ENCODE measurements around the gene ERN2. TPM values are rescaled to one million over a fixed set of nuclear protein-coding genes. Genes with fewer than 3 reads are reported as not detected.

The ERN2 gene
- total and polyA plus RNA-seq, 9 of the 15 experiments (the other 6 are each of a cell fraction or from before 2014, with no cell fraction given), result 0.07 to 1.5 (median 0.51) TPM; not detected in 3

GRCh38 chr16:23700509-23700908, 12.5 kb downstream of the ERN2 start:
- H3K9ac ChIP-seq (ENCODE audit: insufficient read depth in 1 of 2, low read depth in 2 of 2, low read length in 2 of 2), result peak overlapping the region in 1 of 2 experiments; percentile 83; a peak in 2 of 4 replicates
- H3K4me3 ChIP-seq, result no peak overlapping the region
- H3K36me3 ChIP-seq (ENCODE audit: control insufficient read depth, insufficient read depth, low read length), result no peaks in the 10 kb centered on the region
- H3K9me1 ChIP-seq (ENCODE audit: control insufficient read depth, insufficient read depth, low read length), result no peaks in the 10 kb centered on the region
- peaks cover 3% of the 10 kb centered on the region for H3K9me3 ChIP-seq (replicated peaks; ENCODE audit: control insufficient read depth, insufficient read depth, low read depth, low read length)
- H3K4me2 ChIP-seq (ENCODE audit: insufficient read depth, low read length), result peak overlapping the region; percentile 15; the same call in 1 of the 2 replicates
- H3K27me3 ChIP-seq (ENCODE audit: control insufficient read depth in 2 of 2, insufficient read depth in 2 of 2, low read length in 2 of 2), result no peaks in the 10 kb centered on the region
- intact Hi-C loops (cut with micrococcal nuclease) (no loop called here), in situ Hi-C loops (cut with MboI) (no loop called here)
- H3K27ac ChIP-seq (ENCODE audit: extremely low read depth, low read depth, low read length), result no peak overlapping the region
- ATAC-seq (peak; percentile 91), FAIRE-seq (peak; percentile 26), DNase-seq (ENCODE audit: extremely low read depth in 1 of 4, low spot score in 3 of 4) (peak; percentile 35 to 61 (median 45))
- H3K4me1 ChIP-seq (replicated peaks in 1 of 2; ENCODE audit: control insufficient read depth in 2 of 2, insufficient read depth in 2 of 2, low read length in 2 of 2), result peaks cover 13 to 16% of the 10 kb centered on the region in 2 experiments; a peak in 4 of 5 replicates
- peak overlapping the region; percentile 78 for H2AFZ ChIP-seq (ENCODE audit: low read depth, low read length)
- no peaks in the 10 kb centered on the region for H3K79me2 ChIP-seq (ENCODE audit: control insufficient read depth, insufficient read depth, low read length)
- WGBS (ENCODE audit: insufficient coverage, low coverage, missing lambda C conversion rate), result 9% methylated on average over 8 of the region's 8 CpGs
- ChIA-PET CTCF (ENCODE audit: low intra/inter-chr PET ratio) (no interaction called here), POLR2A (interaction anchor here (0.9 to 6.1 kb wide), 4 partner anchors 10 to 79 kb away, joined by 3 to 56 read pairs (median 8); partner anchors contain the start of gene ERN2)
- no TSS peak for BruUV-seq (replicated peaks)
- no peaks in the 10 kb centered on the region for H4K20me1 ChIP-seq (replicated peaks; ENCODE audit: control insufficient read depth, insufficient read depth, low read length)
- TF ChIP-seq EWSR1 (IDR thresholded peaks at IDR 0.05; ENCODE audit: borderline replicate concordance, low read depth, partially characterized antibody) (no peak), ZNF395 (CRISPR knock-in tag; IDR thresholded peaks at IDR 0.05) (no peak), HLTF (IDR thresholded peaks at IDR 0.05) (no peak), YY1 (IDR thresholded peaks at IDR 0.05; ENCODE audit: borderline replicate concordance in 1 of 3, control insufficient read depth in 1 of 3, extremely low read depth in 1 of 3, insufficient read depth in 3 of 3, insufficient read length in 1 of 3, insufficient replicate concordance in 2 of 3, low read depth in 1 of 3, low read length in 2 of 3) (peak in 1 of 3 experiments; percentile 33), ZFP36 (IDR thresholded peaks at IDR 0.05; ENCODE audit: low read depth, low read length, partially characterized antibody) (no peak), BHLHE40 (IDR thresholded peaks at IDR 0.05; ENCODE audit: low read length) (peak; percentile 43; the same call in 1 of the 2 replicates), MXI1 (IDR thresholded peaks at IDR 0.05; ENCODE audit: low read depth, low read length) (no peak), FOXM1 (IDR thresholded peaks at IDR 0.05; ENCODE audit: low read depth) (no peak), FOXM1 (CRISPR knock-in tag; IDR thresholded peaks at IDR 0.05; ENCODE audit: low read depth) (no peak), ARHGAP35 (IDR thresholded peaks at IDR 0.05; ENCODE audit: partially characterized antibody) (no peak), ZZZ3 (IDR thresholded peaks at IDR 0.05) (no peak), CUX1 (CRISPR knock-in tag; IDR thresholded peaks at IDR 0.05) (no peak), ZFX (CRISPR knock-in tag; IDR thresholded peaks at IDR 0.05) (peak; percentile 78), PML (IDR thresholded peaks at IDR 0.05; ENCODE audit: low read length) (no peak), POLR2AphosphoS5 (IDR thresholded peaks at IDR 0.05; ENCODE audit: control insufficient read depth, insufficient read depth, low read depth, low read length) (no peak), ILK (tag; IDR thresholded peaks at IDR 0.05; ENCODE audit: borderline replicate concordance, low read depth) (no peak)
